Limb (tissue), 2 donors: ENCODE results near the gene MIPEP.
A peak's percentile ranks its signal among the peaks of the same experiment; 100 is the strongest.
"Not testable (repeated sequence)": the region's sequence is repeated elsewhere in the genome, so short reads cannot be mapped to it uniquely, and the experiment has no call there.

Experiments
- DNase-seq, 2 donors: peaks; one replicate each; pipeline ENCODE4 v3.0.0-alpha.2; 2016; ENCODE audit errors: extremely low spot score in 2 of 2

The MIPEP gene

GRCh38 chr13:23889615-23890607 is 711 bp upstream of the MIPEP start:
- DNase-seq: no peak

GRCh38 chr13:23884361-23884760 is 4.8 kb downstream of the MIPEP start:
- not testable (repeated sequence) for DNase-seq

GRCh38 chr13:23883255-23883654 is 5.9 kb downstream of the MIPEP start:
- no peak for DNase-seq

- not testable (repeated sequence) for DNase-seq
Measured at GRCh38 chr13:23881402-23881800, 7.8 kb downstream of the MIPEP start.

GRCh38 chr13:23880493-23881401 is 8.5 kb downstream of the MIPEP start:
- not testable (repeated sequence) for DNase-seq

GRCh38 chr13:23877286-23877685 is 11.9 kb downstream of the MIPEP start:
- no peak for DNase-seq

- no peak for DNase-seq
Measured at GRCh38 chr13:23876265-23876664, 12.9 kb downstream of the MIPEP start.

- peak in 1 of 2 donors; percentile 78 for DNase-seq
Measured at GRCh38 chr13:23871616-23872220, 17.5 kb downstream of the MIPEP start.

GRCh38 chr13:23870356-23871140 is 18.7 kb downstream of the MIPEP start:
- DNase-seq: no peak

- DNase-seq: no peak
Measured at GRCh38 chr13:23868521-23868920, 20.7 kb downstream of the MIPEP start.

- DNase-seq: no peak
Measured at GRCh38 chr13:23867027-23867491, 22.1 kb downstream of the MIPEP start.

GRCh38 chr13:23866420-23867026 is 22.7 kb downstream of the MIPEP start:
- DNase-seq: no peak

GRCh38 chr13:23865906-23866305 is 23.3 kb downstream of the MIPEP start:
- DNase-seq: no peak

GRCh38 chr13:23865026-23865425 is 24.2 kb downstream of the MIPEP start:
- DNase-seq: no peak

GRCh38 chr13:23861310-23861709 is 27.9 kb downstream of the MIPEP start:
- no peak for DNase-seq

- no peak for DNase-seq
Measured at GRCh38 chr13:23859904-23860303, 29.3 kb downstream of the MIPEP start.

- no peak for DNase-seq
Measured at GRCh38 chr13:23859455-23859854, 29.7 kb downstream of the MIPEP start.

GRCh38 chr13:23858546-23858945 is 30.7 kb downstream of the MIPEP start:
- no peak for DNase-seq

- DNase-seq: no peak
Measured at GRCh38 chr13:23856008-23856750, 33.0 kb downstream of the MIPEP start.

GRCh38 chr13:23855360-23855759 is 33.8 kb downstream of the MIPEP start:
- no peak for DNase-seq
